GM18870 (cell line): ENCODE results near the gene CTNNA2.
"Not testable (repeated sequence)": the region's sequence is repeated elsewhere in the genome, so short reads cannot be mapped to it uniquely, and the experiment has no call there.

Experiments used
- ATAC-seq: cut with Tn5 transposase; IDR thresholded peaks from one replicate; pipeline ENCODE4 v1.9.1; 2021; ENCODE audit warnings: moderate library complexity; ENCODE audit not compliant: unreplicated experiment

The CTNNA2 gene

DNA sequence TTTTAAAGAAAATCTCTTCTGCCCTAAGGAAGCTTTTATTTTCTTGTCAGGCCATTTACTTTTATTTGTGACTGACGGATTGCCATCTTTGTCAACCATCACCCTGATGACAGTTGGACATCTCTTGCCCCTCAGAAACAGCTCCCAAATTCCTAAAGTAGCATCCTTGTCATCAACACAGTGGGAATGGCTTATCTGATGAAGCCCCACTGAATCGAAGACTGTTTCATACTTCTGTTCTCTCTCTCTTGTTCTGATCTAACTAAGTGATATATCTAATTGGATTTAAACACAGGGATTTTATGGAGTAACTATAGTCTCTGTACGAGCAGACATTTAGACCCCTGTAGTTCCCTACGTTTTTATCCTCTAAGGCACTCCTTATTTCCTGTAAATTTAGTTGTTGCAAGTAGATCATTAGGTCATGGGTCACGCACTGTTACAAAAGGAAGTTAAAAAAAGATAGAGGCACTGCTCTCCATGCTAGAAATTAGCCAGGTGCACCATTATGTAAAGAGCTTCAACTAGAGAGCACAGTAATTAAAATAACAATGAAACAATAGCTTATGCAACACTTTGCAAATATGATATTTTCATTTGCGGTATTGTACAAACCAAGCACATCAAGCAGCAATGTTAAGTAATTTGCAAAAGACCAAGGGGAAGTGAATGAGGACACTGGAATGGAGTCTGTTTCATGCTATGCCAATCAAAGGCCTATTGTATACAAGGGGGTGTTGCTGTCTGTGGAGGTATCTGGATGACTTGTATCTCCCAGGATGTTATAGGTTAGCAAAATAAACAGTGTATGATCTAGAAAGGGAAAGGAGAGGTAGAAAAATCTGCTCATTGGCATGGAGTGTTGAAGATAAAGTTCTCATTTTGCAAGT, 507.0 kb downstream of the CTNNA2 start:
- no peak for ATAC-seq

DNA sequence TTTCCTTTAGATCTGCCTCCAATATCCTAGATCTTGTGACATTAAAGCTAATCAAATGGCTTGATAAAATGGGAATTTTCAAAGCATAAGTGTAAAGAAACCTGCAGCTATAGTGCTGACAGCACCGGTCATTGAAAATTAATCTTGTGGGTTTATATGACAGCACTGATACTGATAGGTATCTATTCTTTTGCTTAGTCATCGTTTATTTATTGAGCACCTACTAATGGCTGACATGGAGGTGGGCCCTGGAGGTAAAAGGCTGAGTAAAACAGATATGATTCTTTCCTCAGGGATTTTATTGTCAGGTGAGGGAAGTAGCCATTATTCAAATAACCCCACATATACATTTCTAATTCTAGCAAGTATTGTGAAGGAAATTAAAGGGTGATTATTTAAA, 509.2 kb downstream of the CTNNA2 start:
- ATAC-seq, result no peak

- ATAC-seq, result no peak
These were observed 513.3 kb downstream of the CTNNA2 start for GRCh38 chr2:80026040-80026729.

DNA sequence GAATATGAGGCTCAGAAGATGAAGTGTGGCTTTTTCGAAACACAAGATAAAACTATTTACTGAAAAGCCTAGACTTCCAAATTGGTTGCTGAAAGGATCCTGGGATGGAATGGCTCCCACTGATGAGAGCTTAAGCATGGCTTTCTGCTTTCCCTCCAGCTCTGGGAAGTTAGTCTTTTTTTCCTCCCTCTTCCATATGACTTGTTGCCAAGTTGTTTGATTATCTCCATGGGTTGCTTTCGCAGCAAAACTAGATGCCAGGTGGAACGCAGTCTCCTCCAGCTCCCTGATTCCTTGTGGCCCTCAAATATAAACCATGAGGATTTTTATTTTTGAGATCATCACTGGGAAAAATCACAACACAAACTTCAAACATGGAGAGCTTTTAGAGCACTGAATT, 515.2 kb downstream of the CTNNA2 start:
- ATAC-seq, result no peak

DNA sequence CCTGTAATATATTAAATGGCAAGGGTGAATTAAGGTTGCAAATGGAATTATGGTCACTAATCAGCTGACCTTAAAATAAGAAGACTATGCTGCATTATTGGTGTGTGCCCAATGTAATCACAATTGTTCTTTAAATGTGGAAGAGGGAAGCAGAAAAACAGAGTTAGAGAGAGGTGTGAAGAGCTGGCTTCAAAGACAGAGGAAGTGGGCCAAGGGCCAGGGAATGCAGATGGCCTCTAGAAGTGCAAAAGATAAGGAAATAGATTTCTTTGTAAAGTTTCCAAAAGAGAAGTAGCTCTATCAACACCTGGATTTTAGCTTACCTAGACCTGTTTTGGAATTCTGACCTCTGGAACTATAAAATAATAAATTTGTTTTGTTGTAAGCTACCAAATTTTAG, 515.7 kb downstream of the CTNNA2 start:
- no peak for ATAC-seq

DNA sequence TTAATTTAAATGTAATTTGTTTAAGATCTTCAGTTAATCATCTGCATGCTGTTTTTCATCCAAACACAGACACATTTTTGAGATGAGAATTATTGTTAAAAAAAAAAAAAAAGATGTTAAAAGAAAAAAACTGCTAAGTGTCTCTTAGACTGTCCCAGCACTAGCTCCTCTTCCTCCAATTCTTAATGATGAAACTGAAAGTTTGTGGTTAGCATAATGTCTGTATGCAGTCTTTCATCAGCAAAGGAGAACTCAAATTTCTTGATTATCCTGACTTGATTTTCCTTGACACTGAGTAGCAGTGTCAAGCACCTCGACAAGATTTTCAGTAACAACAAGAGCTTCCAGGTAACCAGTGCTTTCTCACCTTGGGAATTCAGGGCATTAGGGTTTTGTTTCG, 517.3 kb downstream of the CTNNA2 start:
- ATAC-seq, result no peak

- ATAC-seq, result not testable (repeated sequence)
These were observed 519.8 kb downstream of the CTNNA2 start for GRCh38 chr2:80032684-80033083.

DNA sequence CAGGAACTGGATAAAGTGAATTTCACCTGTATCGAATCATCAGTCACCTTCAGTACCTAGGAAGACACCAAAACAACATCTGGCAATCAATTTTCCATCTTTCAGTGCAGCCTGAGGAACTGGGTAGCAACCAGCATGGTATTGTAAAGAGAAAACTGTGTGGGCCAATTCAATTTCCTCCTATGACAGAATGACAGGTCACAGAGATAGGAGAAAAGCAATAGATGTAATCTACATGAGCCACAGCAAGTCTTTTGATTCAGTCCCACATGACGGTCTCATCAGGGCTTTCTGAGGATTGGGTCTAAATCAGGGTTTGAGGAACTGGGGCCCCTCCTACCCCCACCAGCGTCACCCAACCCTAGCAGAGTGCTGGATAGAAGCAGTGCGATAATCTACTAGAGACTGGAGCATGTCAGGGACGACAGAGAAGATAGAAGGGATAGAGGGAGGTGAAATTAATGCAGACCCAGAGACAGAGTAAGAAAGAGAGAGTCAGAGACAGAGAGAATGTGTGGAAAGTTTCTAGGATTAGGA, 523.0 kb downstream of the CTNNA2 start:
- no peak for ATAC-seq

DNA sequence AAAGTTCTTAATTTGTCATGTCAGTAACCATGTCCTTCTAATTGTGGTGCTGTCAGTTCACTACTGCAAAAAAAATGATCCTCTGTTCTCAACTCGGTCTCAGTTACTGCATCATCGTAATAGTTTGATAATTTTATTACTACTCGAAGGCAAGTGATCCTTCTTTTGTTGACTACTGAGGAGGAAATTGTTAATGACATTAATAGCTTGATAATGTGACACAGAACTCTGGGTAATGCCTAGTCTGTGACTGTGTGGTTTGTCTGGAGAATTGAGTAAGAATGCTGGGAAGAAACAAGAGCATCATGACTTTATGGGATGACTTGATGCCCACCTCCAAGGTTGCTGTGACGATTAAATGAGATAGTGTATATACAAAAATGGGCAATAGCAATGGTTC, 524.5 kb downstream of the CTNNA2 start:
- no peak for ATAC-seq

DNA sequence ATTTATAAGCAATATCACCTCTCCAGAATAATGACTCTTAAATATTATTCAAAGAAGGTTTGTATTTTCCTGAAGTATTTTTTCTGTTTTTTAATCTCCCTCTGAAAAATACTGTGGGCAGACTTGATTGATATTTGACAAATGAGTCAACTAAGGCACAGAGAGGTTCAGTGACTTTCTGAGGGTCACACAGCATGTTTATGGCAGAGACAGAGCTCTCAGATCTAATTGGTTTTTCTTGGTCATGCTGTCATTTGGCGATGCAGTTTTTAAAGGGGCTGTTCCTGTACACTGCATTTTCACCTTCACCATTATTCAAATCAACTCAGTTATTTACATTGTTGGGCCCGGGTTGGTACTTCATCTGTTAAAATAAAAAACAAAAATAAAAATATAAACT, 527.4 kb downstream of the CTNNA2 start:
- no peak for ATAC-seq

GRCh38 chr2:80042635-80043034, 529.8 kb downstream of the CTNNA2 start:
- no peak for ATAC-seq

GRCh38 chr2:80048296-80048695, 535.4 kb downstream of the CTNNA2 start:
- ATAC-seq, result no peak

DNA sequence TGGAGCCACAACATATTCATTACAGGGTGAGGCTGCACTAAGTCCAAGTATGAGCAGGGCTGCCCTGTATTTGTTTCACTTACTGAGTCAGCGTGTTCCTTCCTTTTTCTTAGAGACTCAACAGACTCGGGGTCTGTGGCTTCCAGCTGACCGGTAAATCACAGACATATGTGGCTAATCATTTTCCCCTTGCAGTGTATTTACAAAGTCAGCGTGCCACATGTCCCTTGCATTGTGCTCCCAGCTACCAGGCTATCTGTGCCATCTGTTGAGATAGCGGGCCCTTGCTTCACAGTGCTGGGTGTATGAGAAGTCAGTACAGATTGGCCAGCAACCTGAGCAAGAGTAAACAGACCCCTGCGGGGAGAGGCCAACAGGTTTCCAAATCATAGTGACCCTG, 537.4 kb downstream of the CTNNA2 start:
- ATAC-seq, result no peak

GRCh38 chr2:80053522-80054345, 540.9 kb downstream of the CTNNA2 start:
- no peak for ATAC-seq

DNA sequence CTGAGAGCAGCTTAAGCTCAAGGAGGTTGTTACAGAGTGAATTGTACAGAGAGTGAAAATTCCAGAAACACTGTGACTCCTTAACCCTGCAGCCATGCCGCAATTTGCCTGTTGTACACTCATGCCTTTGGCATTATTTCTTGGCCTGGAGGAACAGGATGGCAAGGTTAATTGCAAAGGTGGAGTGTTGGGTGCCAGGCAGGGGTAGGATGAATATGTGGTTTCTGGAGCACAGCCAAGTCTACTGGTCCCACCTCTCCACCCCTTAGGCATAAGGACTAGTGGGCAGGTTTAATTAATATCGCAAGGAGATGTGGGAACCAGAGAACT, 541.5 kb downstream of the CTNNA2 start:
- no peak for ATAC-seq

DNA sequence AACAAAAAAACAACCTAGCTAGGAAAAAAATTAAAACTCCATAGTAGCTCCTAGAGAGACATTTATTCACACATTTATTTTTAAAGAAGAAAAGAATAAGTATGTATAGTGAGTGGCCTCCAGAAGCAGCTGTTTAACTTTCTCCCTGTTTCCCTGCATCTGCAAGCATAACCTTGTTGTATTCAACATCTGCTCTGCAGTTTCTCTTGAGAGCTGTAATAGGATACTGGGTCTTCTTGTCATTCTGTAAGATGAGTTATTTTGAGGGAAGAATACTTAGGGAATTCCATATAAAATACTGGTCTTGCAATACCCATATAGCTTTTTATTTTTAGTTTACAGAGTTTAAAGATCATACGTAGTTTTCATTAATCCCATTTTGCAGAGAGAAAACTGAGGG, 545.1 kb downstream of the CTNNA2 start:
- ATAC-seq, result no peak

DNA sequence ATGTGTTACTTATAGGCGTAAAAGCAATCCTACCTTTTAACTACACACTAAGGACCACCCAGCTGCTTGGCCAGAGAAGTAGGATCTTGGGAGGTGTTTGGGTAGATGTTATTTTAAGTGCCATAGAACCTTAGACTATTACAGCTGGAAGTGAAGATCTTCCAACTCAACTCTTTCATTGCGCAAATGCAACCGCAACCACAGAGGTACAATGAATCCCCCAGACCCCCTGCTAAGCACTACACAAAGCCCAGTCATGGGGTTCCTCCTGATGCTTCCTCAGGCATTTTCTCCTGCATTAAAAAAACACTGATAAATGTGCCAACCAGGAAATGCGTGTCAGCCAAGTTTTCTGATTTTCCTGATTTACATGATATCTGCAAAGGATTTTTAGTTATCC, 545.7 kb downstream of the CTNNA2 start:
- no peak for ATAC-seq

DNA sequence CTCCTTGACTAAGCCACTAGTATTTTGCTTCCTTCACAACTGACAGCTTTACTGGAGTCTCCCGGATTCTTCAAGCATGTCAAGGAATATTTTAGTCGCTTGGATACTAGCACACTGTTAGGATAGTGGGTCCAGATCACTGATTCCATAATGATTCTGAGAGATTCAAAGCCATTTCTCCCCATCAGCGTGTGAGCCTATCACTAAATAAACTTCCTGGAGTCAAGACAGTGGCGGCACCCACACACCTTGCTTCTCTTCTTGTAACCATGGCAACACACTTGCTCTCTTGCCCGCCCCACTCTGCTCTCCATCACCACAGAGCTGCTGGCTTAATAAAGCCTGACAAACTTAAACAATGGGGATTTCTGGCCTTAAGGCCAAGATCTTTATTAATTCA, 546.6 kb downstream of the CTNNA2 start:
- no peak for ATAC-seq

DNA sequence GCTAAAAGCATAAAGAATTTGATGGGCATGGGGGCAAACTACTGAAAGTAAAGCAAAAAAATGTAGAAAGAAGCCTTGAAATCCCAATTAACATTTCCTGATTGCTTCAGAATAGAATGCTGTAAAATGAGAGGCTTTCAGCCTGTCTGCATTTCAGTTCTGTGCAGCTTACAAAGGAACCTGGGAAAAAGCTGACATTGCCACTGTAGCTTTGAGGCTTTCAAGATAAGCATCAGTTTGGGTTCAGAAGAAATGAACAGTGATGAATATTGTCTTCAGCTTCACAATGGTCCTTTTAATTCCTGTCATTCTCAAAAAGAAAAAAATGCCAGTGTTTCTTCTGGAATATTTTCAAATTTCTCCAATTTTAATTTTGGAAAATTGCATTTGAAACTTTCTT, 549.0 kb downstream of the CTNNA2 start:
- no peak for ATAC-seq

GRCh38 chr2:80062298-80062697, 549.4 kb downstream of the CTNNA2 start:
- ATAC-seq, result no peak

DNA sequence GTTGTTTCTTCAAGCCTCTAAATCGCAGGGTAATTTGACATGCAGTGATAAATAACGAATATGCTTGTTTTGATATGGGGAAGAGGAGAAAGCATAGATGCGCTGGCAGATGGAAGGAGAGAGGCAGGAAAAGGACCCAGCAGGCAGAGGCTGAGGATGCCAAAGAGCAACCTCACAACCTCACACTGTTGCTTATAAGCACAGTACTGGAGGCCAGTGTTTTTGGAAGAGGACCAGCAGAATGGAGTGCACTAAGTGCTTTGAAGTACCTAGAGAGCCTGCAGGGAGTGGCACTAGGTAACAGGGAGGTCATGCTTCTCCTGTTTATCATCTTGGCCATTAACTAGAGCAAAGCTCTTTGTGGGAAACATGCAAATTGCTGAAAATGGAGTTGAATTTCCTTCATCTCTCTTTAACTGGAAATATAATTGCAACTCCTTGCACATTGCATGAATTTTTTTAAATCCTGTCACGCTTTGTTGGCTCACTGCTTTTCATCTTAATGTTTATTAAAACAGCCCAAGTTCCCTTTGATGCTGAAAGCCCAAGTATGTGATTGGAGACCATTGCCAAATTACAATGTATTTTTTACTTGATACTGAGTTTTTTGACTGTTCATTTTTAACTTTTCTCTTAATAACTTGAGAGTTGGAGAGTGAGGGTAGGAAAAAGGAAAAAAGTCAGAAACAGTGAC, 555.3 kb downstream of the CTNNA2 start:
- no peak for ATAC-seq
